CD4-positive, CD25-positive, alpha-beta regulatory T cell (primary cell): ENCODE data around the gene MAP1LC3C. TPM values are rescaled to one million over a fixed set of nuclear protein-coding genes. Genes with fewer than 3 reads are reported as not detected.
"Not testable (repeated sequence)": the region's sequence is repeated elsewhere in the genome, so short reads cannot be mapped to it uniquely, and the experiment has no call there.

Source experiments
- ATAC-seq, 2 donors: fragments of 150-1000 bp; cut with Tn5 transposase; one replicate each; pipeline ENCODE4 v1.10.0; 2021; ENCODE audit warnings: low read depth in 2 of 2, moderate number of reproducible peaks in 2 of 2, moderate library complexity in 1 of 2
- DNase-seq, 3 donors: peaks; one replicate each; pipeline versions ENCODE4 v3.0.0 to v3.0.0-alpha.2; 2012 to 2022; ENCODE audit warnings: mixed read lengths in 1 of 3
- H3K27ac ChIP-seq: one replicate; pipeline ENCODE4 v1.7.0; 2013; ENCODE audit warnings: mild to moderate bottlenecking, low read length; ENCODE audit not compliant: insufficient read depth, poor library complexity, severe bottlenecking
- H3K27me3 ChIP-seq: one replicate; pipeline ENCODE4 v1.7.0; 2013; ENCODE audit warnings: low read length; ENCODE audit not compliant: control insufficient read depth, insufficient read depth
- H3K36me3 ChIP-seq: one replicate; pipeline ENCODE4 v1.7.0; 2013; ENCODE audit warnings: mild to moderate bottlenecking, low read length, moderate library complexity; ENCODE audit not compliant: control insufficient read depth, insufficient read depth
- H3K4me1 ChIP-seq: 2 replicates; pipeline ENCODE4 v1.7.0; 2013; ENCODE audit warnings: mild to moderate bottlenecking, low read length; ENCODE audit not compliant: insufficient read depth, control insufficient read depth, poor library complexity, severe bottlenecking
- H3K4me3 ChIP-seq: one replicate; pipeline ENCODE4 v1.7.0; 2013; ENCODE audit warnings: low read depth, mild to moderate bottlenecking, low read length, moderate library complexity
- H3K9me3 ChIP-seq, 2 experiments: 1 replicate in 1 of 2; 2 replicates in 1 of 2; pipeline ENCODE4 v1.7.0; 2013; ENCODE audit warnings: low read length in 2 of 2, mild to moderate bottlenecking in 1 of 2, moderate library complexity in 1 of 2; ENCODE audit not compliant: control insufficient read depth in 2 of 2
- H3K27ac Mint-ChIP-seq, 3 donors: one replicate each; pipeline ENCODE4 v1.8.0; 2020 to 2022; ENCODE audit warnings: mild to moderate bottlenecking in 3 of 3, mixed read lengths in 3 of 3, moderate library complexity in 2 of 3
- H3K27me3 Mint-ChIP-seq: one replicate; pipeline ENCODE4 v1.8.0; 2022; ENCODE audit warnings: mild to moderate bottlenecking, mixed read lengths
- H3K36me3 Mint-ChIP-seq: one replicate; pipeline ENCODE4 v1.8.0; 2020; ENCODE audit warnings: mixed read lengths
- H3K4me1 Mint-ChIP-seq, 4 donors: one replicate each; pipeline ENCODE4 v1.8.0; 2020 to 2022; ENCODE audit warnings: mixed read lengths in 4 of 4, mild to moderate bottlenecking in 1 of 4
- H3K4me3 Mint-ChIP-seq, 4 donors: one replicate each; pipeline ENCODE4 v1.8.0; 2020 to 2022; ENCODE audit warnings: mild to moderate bottlenecking in 4 of 4, mixed read lengths in 4 of 4, moderate library complexity in 3 of 4
- H3K9me3 Mint-ChIP-seq, 7 donors: one replicate each; pipeline ENCODE4 v1.8.0; 2020 to 2022; ENCODE audit warnings: mixed read lengths in 7 of 7, mild to moderate bottlenecking in 3 of 7, moderate library complexity in 2 of 7
- polyA plus RNA-seq, 4 donors: library from polyadenylated mRNA; unstranded; fragments of 300-500 nt; fragmentation: Illumina TruSeq; gene quantifications; one replicate each; pipeline ENCODE4 v1.2.3, GENCODE V29; 2021
- total RNA-seq: library from RNA; stranded (reverse); gene quantifications from one replicate; pipeline ENCODE4 v1.2.3, GENCODE V29; 2022

The MAP1LC3C gene
- total and polyA plus RNA-seq, 5 donors from 2014 or later: not detected

DNA sequence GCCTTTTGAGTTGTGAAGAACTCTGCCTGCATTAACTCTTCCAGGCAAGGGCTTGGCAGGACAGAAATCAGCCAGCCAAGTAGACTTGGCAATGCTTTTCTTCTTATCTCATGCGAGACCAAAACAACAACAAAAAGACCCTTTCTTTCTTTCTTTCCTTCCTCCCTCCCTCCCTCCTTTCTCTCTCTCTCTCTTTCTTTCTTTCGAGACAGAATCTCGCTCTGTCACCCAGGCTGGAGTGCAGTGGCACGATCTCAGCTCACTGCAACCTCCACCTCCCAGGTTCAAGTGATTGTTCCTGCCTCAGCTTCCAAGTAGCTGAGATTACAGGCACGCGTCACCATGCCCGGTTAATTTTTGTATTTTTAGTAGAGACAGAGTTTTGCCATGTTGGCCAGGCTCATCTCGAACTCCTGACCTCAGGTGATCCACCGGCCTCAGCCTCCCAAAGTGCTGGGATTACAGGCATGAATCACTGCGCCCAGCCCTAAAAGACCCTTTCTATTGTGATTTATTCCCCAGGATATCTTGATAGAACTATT, 10.4 kb downstream of the MAP1LC3C start:
- H3K9me3 Mint-ChIP-seq, H3K27ac ChIP-seq, H3K27me3 ChIP-seq, H3K27me3 Mint-ChIP-seq, H3K9me3 ChIP-seq, H3K4me1 ChIP-seq, H3K36me3 ChIP-seq, H3K36me3 Mint-ChIP-seq, H3K4me3 ChIP-seq, H3K27ac Mint-ChIP-seq, H3K4me1 Mint-ChIP-seq, H3K4me3 Mint-ChIP-seq, DNase-seq, ATAC-seq: not testable (repeated sequence)

DNA sequence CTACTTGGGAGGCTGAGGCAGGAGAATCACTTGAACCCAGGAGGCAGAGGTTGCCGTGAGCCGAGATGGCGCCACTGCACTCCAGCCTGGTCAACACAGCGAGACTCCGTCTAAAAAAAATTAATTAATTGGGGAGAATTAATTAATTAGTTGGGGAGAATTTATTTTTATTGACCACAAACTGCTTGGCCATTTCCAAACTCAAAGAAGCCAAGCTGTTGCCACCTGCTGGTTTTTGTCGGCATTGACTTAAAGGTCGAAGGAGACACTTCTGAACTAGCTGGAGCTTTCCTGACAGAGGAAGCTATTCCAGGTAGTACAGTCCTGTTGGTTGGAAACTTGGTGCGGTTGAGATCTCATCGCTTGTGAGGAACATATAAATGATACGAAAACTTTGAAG, 13.1 kb downstream of the MAP1LC3C start:
- ATAC-seq (no peak), DNase-seq (peak in 1 of 3 donors; percentile 16)
- Histone ChIP-seq H3K36me3 (no peaks in the 10 kb centered on the region), H3K4me1 (no peaks in the 10 kb centered on the region), H3K9me3 (no peaks in the 10 kb centered on the region), H3K27me3 (no peaks in the 10 kb centered on the region), H3K27ac (no peak overlapping the region), H3K4me3 (no peak overlapping the region)
- H3K36me3 Mint-ChIP-seq: no peaks in the 10 kb centered on the region
- H3K27ac Mint-ChIP-seq: no peak overlapping the region
- H3K9me3 Mint-ChIP-seq: peaks cover 0 to 1% (median 0%) of the 10 kb centered on the region in 7 donors
- peaks cover 5% of the 10 kb centered on the region for H3K27me3 Mint-ChIP-seq
- H3K4me3 Mint-ChIP-seq: no peak overlapping the region
- H3K4me1 Mint-ChIP-seq: no peaks in the 10 kb centered on the region

DNA sequence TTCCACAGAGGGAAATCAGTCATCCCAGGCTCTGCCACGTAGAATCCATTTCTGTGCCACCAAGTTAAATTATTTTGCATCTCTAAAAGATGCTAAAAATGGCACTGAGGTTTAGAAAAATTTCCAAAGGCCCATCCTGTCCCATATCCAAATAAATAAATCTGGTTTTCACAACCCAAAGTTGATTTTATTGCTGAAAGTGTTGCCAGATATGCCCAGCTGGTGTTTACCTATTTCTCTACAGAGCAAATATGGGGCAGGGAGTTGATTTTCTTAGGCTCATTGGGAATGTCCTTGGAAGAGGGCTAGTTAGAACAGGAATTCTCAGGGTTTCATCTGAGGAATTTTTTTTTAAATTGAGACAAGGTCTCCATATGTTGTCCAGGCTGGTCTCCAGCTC, 19.0 kb downstream of the MAP1LC3C start:
- Histone ChIP-seq H3K36me3 (no peaks in the 10 kb centered on the region), H3K27me3 (no peaks in the 10 kb centered on the region), H3K4me3 (no peak overlapping the region), H3K4me1 (no peaks in the 10 kb centered on the region), H3K27ac (no peak overlapping the region), H3K9me3 (no peaks in the 10 kb centered on the region)
- H3K4me3 Mint-ChIP-seq: no peak overlapping the region
- H3K9me3 Mint-ChIP-seq: peaks cover 0 to 1% (median 0%) of the 10 kb centered on the region in 7 donors
- H3K36me3 Mint-ChIP-seq: no peaks in the 10 kb centered on the region
- DNase-seq (no peak), ATAC-seq (no peak)
- H3K27ac Mint-ChIP-seq: no peak overlapping the region
- H3K4me1 Mint-ChIP-seq: no peaks in the 10 kb centered on the region
- peaks cover 5% of the 10 kb centered on the region for H3K27me3 Mint-ChIP-seq

DNA sequence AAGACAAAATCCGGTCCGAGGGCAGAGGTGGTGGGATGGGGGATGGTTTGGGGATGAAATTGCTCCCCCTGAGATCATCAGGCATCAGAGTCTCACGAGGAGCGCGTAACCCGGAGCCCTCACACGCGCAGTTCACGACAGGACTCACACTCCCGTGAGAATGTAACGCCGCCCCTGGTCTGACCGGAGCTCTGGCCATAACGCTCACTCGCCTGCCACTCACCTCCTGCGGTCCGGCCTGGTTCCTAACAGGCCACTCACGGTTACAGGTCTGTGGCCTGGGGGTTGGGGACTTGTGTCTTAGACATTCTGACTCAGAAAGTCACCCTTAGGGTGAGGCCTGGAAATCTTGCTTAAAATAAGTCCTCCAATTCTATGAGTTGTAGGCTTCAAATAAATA, 19.8 kb downstream of the MAP1LC3C start:
- ATAC-seq: no peak
- no peaks in the 10 kb centered on the region for H3K27me3 ChIP-seq

DNA sequence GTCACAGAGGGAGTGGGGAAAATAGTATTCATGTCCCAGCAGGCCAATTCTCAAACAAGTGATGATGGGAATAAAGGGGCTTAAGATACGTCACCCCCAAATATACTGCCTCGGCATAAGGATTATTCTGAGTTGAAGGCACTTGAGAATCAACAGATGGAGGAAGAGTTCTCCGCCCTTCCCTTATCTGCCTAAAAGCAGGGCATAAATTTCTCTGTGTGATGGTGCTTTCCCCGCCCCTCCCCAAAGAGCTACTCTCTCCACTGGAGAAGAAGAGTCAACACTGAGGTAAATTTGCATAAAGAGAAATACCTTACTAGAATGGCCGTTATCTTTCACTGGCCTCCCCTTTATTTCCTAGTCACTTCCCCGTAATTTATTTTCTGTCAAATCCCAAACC, 22.7 kb downstream of the MAP1LC3C start:
- Histone ChIP-seq H3K4me1 (no peaks in the 10 kb centered on the region), H3K4me3 (no peak overlapping the region), H3K9me3 (no peaks in the 10 kb centered on the region), H3K27me3 (no peaks in the 10 kb centered on the region), H3K27ac (no peak overlapping the region), H3K36me3 (no peaks in the 10 kb centered on the region)
- ATAC-seq (no peak), DNase-seq (no peak)
- no peaks in the 10 kb centered on the region for H3K36me3 Mint-ChIP-seq
- H3K27me3 Mint-ChIP-seq: no peaks in the 10 kb centered on the region
- no peak overlapping the region for H3K4me3 Mint-ChIP-seq
- no peak overlapping the region for H3K27ac Mint-ChIP-seq
- H3K4me1 Mint-ChIP-seq: no peaks in the 10 kb centered on the region
- no peaks in the 10 kb centered on the region for H3K9me3 Mint-ChIP-seq

More for the DNA sequence above, 19.8 kb downstream of the MAP1LC3C start:
- H3K4me3 ChIP-seq: no peak overlapping the region
- H3K27ac ChIP-seq: no peak overlapping the region
- peaks cover 0 to 1% (median 0%) of the 10 kb centered on the region in 7 donors for H3K9me3 Mint-ChIP-seq
- no peaks in the 10 kb centered on the region for H3K36me3 Mint-ChIP-seq
- H3K27me3 Mint-ChIP-seq: peaks cover 1% of the 10 kb centered on the region
- no peaks in the 10 kb centered on the region for H3K36me3 ChIP-seq
- H3K4me1 Mint-ChIP-seq: no peaks in the 10 kb centered on the region
- no peak overlapping the region for H3K27ac Mint-ChIP-seq
- DNase-seq: no peak
- H3K9me3 ChIP-seq: no peaks in the 10 kb centered on the region
- H3K4me3 Mint-ChIP-seq: no peak overlapping the region
- H3K4me1 ChIP-seq: no peaks in the 10 kb centered on the region

DNA sequence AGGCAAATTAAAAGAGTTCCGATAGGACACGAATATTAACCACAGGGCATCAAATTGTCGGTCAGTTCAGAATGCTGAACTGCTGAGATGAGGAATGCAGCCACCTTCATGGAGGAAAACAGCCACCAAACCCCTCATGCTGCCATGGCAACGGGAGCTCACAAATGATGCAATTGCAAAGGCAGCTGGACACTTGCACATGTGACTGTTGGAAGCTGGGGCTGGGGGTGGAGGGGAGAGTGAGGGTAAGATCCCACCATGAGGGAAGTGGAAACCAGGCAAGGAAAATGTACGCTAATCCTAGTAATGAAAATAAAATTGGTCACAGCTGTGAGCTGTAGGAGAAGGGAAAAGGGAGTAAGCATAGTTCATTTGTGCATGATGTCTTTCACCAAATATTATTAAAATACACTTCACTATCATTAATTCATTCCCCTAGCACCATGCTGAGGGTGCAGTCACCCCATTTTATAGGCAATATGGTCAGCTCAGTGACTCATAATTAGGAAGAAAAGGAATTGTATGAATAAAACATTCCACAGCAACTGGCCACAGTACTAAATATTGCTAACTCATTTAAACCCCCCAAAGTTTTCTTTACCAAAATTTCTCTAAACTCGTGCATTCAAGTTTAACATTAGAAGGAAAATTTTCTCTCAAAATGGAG, 26.1 kb downstream of the MAP1LC3C start:
- no peaks in the 10 kb centered on the region for H3K27me3 ChIP-seq
- no peaks in the 10 kb centered on the region for H3K36me3 ChIP-seq
- H3K4me3 ChIP-seq: no peak overlapping the region
- ATAC-seq (no peak), DNase-seq (no peak)
- Mint-ChIP-seq H3K9me3 (peaks cover 0 to 2% (median 0%) of the 10 kb centered on the region in 7 donors), H3K4me1 (no peaks in the 10 kb centered on the region), H3K4me3 (no peak overlapping the region), H3K27me3 (no peaks in the 10 kb centered on the region), H3K36me3 (no peaks in the 10 kb centered on the region), H3K27ac (peak overlapping the region in 1 of 3 donors; percentile 24)
- H3K4me1 ChIP-seq: no peaks in the 10 kb centered on the region
- H3K9me3 ChIP-seq: no peaks in the 10 kb centered on the region
- H3K27ac ChIP-seq: no peak overlapping the region

DNA sequence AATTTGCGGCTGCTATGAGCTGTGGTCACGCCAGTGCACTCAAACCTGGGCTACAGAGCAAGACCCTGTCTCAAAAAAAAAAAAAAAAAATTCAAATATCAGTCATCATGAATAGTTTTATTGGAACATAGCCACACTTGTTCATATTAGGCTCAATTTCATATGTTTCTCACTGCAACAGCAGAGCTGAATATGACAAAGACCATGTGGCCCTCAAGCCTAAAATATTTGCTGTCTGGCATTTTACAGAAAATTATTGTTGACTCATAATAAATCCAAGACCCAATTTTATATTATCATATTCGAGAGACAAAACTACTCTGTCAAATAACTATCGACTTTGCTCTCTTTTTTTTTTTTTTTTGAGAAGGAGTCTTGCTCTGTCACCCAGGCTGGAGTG, 30.3 kb downstream of the MAP1LC3C start:
- no peaks in the 10 kb centered on the region for H3K27me3 Mint-ChIP-seq
- ATAC-seq: no peak
- H3K27me3 ChIP-seq: no peaks in the 10 kb centered on the region

More for the DNA sequence above, 30.3 kb downstream of the MAP1LC3C start:
- no peak overlapping the region for H3K27ac ChIP-seq
- H3K4me3 ChIP-seq: no peak overlapping the region
- no peaks in the 10 kb centered on the region for H3K36me3 ChIP-seq
- H3K4me1 ChIP-seq: no peaks in the 10 kb centered on the region
- H3K9me3 ChIP-seq: no peaks in the 10 kb centered on the region
- H3K9me3 Mint-ChIP-seq: peaks cover 0 to 2% (median 0%) of the 10 kb centered on the region in 7 donors
- H3K4me1 Mint-ChIP-seq: no peaks in the 10 kb centered on the region
- H3K36me3 Mint-ChIP-seq: no peaks in the 10 kb centered on the region
- H3K27ac Mint-ChIP-seq: no peak overlapping the region
- H3K4me3 Mint-ChIP-seq: no peak overlapping the region
- DNase-seq: no peak
